Limb (tissue), 2 donors: ENCODE measurements around the gene NXT1.
A peak's percentile ranks its signal among the peaks of the same experiment; 100 is the strongest.
"Not testable (repeated sequence)": the region's sequence is repeated elsewhere in the genome, so short reads cannot be mapped to it uniquely, and the experiment has no call there.

Experiments
- DNase-seq, 2 donors: peaks; one replicate each; pipeline ENCODE4 v3.0.0-alpha.2; 2016; ENCODE audit errors: extremely low spot score in 2 of 2

The NXT1 gene

GRCh38 chr20:23350196-23350903, at the start of gene NXT1:
Gene NXT1 (plus strand): TSS chr20:23350791. CDS start chr20:23354042, 3,251 bp downstream.
- peak; percentile 97 to 98 for DNase-seq

GRCh38 chr20:23301436-23302050, 49.0 kb upstream of the NXT1 start:
- no peak for DNase-seq

- no peak for DNase-seq
Observed at GRCh38 chr20:23302386-23302785, 48.2 kb upstream of the NXT1 start.

DNA sequence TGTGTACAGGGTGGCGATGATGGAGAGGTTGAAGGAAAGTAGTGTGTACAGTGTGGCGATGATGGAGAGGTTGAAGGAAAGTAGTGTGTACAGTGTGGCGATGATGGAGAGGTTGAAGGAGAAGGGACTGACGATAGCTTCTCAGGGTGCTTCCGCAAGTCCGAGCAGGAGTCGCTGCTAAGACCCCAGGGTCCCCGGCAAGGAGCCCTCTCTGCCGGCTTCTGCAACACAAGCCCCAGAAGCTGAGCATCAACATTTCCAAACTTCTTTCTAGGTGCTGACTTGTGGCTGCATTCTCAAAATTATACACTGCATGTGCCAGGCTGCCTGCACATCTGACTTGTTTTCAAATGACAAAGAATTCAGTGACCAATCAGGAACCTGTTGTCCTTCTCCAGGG, 47.8 kb upstream of the NXT1 start:
- DNase-seq = no peak

- DNase-seq = no peak
Observed at GRCh38 chr20:23303325-23304102, 47.1 kb upstream of the NXT1 start.

DNA sequence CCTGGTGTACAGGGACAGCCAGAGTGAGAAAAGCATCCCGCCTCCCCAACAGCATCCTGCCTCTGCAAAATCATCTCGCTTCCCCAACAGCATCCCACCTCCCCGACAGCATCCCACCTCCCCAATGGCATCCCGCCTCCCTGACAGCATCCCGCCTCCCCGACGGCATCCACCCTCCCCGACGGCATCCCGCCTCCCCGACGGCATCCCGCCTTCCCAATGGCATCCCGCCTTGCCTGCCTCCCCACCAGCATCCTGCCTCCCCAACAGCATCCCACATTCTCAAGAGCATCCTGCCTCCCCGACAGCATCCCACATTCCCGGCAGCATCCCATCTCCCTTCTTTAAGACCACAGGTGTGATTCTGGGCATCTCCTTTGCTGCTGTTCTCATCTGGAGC, 46.0 kb upstream of the NXT1 start:
- DNase-seq = no peak

DNA sequence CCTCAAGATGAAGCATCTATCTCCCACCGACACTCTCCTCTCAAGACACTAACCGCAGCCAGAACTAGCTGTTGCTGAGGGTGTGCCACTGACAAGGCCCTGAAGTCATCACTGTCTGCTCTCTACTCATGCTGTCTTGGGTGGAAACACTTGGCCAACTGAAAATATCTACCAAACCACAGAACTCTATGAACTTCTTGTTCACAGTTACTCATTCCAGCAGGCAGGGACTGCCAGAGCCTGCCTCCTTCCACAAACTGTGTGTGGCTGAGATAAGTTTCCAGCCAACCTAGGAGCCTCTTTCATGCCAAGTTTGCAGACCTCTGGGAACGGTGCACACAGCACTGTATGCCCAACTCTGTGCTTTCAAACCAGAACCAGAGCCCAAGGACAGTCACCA, 45.5 kb upstream of the NXT1 start:
- no peak for DNase-seq

DNA sequence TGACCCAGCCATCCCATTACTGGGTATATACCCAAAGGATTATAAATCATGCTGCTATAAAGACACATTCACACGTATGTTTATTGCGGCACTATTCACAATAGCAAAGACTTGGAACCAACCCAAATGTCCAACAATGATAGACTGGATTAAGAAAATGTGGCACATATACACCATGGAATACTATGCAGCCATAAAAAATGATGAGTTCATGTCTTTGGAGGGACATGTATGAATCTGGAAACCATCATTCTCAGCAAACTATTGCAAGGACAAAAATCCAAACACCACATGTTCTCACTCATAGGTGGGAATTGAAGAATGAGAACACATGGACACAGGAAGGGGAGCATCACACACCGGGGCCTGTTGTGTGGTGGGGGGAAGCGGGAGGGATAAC, 43.2 kb upstream of the NXT1 start:
- not testable (repeated sequence) for DNase-seq

DNA sequence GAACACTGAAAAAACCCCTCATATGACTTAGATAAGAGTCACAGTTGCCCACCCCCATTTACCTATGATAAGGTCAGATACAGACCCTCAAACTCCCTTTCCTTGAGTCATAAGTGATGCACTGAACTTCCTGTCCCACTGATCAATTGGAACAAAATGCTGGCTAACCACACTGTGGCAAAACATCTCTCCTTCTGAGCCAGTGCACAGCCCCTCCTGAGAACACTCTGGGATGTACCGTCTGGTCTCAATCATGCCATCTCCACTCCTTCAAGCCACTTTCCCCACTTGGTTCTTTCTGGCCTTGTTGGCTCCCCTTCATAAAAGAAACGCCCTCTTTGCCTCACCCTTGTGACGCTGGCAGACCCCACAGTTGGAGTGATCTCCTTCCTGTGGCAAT, 42.6 kb upstream of the NXT1 start:
- no peak for DNase-seq

GRCh38 chr20:23308908-23309307, 41.7 kb upstream of the NXT1 start:
- no peak for DNase-seq

- DNase-seq = no peak
Observed at GRCh38 chr20:23309781-23310180, 40.8 kb upstream of the NXT1 start.

DNA sequence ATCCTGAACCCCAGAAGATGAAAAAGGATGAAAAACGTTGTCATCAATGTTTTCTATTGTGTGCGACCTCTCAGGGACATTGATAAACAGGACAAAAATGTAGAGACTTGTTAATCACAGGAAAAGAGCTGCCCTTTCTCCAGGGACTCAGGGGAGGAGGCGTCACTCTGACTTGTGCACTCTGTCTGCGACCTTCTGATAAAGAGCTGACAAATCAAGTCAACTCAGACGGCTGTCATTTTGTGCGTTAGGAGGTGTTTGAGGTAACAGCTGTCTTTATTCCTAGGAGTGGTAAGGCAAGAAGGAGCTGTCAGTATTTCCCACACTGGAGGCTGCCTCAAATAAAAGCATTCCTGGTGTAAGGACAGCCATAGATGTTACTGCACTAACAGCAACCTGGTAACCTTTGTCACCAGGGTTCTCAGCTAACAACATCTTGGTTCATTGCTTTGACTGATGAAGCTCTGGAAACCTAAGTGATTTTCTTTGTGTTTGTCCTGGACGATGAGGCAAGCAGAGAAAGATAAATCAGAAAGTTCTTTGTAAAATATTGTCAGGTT, 38.6 kb upstream of the NXT1 start:
- DNase-seq = no peak

GRCh38 chr20:23313271-23313670, 37.3 kb upstream of the NXT1 start:
- DNase-seq = no peak

- no peak for DNase-seq
Observed at GRCh38 chr20:23314699-23315098, 35.9 kb upstream of the NXT1 start.

DNA sequence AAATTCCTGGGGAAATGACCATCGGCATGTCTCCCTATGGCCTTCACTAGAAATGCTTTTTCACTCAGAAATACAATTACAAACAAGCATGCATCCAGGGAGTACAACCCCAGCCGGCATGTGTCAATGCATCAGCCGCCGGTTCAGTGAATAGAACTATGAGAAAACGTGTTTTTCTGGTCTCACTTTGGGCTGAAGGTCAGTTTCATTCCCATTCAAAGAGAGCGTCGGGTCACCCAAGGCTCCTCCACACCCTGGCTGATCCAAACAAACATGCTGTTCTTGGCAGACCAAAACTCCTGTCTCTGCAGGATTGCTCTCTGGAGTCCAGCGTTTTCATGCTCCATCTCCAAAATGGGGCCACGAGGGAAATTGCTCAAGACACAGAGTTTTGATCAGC, 35.5 kb upstream of the NXT1 start:
- DNase-seq = no peak

DNA sequence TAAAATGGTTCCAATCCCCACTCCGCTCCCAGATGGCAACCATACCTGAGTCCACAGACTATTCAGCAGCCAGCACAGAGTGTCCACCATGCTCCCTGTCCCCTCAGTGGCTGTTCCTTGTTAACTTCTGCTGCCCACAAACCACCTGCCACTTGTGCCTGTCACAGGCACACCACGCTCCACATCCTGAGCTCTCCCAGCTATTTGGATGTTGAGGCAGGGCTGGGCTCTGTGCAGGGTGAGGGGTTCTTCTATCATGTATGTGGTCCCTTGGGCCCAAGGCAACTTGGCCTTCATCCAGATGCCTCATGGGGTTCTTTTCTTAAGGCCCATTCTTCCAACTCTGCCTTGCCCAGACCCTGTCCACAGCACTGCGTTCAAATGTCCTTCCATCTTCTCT, 34.0 kb upstream of the NXT1 start:
- no peak for DNase-seq

- DNase-seq = no peak
Observed at GRCh38 chr20:23317081-23317480, 33.5 kb upstream of the NXT1 start.

- DNase-seq = no peak
Observed at GRCh38 chr20:23318347-23318746, 32.2 kb upstream of the NXT1 start.

DNA sequence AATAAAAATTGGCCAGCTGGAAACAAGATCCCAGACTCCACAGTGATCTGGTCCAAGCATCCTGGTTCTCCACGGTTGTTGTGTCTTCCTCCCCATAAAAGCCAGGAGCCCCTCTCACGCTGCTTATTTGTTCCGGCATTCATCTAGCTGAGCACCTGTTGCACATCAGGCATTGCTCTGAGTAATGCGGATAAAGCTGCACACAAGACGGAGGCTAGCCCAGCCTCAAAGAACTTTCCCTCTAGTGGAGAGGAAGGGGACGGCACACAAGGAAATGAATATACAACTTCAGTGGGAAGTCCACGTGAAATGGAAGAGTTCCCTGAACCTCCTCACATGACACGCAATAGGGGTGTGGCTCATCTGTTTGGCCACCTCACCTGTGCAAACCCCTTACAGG, 30.3 kb upstream of the NXT1 start:
- DNase-seq = no peak

DNA sequence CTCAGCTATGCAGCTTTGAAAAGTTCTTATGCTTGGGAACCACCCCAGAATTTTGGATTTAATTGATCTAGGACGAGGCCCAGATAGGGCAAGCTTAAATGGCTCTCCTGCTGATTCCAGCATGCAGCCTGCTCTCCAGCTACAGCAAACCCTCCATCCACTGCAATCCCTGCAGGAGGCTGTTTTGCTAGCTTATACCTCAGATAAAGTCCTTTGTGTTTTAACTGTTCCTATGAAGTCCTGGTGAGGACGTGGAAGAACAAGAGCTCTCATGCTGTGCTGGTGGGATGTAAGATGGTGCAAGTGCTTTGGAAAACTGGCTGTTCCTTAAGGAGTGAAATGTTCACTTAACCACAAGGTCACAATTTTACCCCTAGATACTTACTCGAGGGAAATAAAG, 25.5 kb upstream of the NXT1 start:
- DNase-seq = no peak

DNA sequence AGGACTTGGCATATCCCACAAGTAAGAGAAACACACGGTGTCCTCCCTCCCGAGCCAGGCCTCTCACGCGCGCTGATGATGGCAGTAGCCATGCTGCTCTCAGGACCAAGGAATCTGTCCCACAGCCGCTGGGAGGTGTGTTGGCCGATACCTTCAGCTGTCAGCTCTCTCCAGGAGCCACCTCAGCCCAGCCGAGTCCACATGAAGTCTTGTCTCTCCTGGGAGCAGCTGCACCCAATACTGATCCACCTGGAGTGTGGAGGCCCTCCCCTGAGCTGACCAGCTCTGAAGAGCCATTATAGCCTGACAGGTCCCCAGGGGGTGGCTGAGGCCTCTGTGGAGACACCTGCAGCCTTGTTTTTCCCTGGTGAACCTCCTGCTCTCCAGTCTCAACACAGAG, 23.8 kb upstream of the NXT1 start:
- DNase-seq = no peak

- no peak for DNase-seq
Observed at GRCh38 chr20:23327617-23328333, 22.8 kb upstream of the NXT1 start.
